HepG2 (cell line): ENCODE data around the gene TMEM87B. TPM values are rescaled to one million over a fixed set of nuclear protein-coding genes. Genes with fewer than 3 reads are reported as not detected.

Experiments used
- AKNA ChIP-seq: sonication (generic); formaldehyde crosslinking; IDR thresholded peaks from 2 replicates; pipeline ENCODE4 v1.4.0; 2020; ENCODE audit warnings: missing genetic modification reagents, borderline replicate concordance
- ARNT2 ChIP-seq: sonication (generic); formaldehyde crosslinking; IDR thresholded peaks from 2 replicates; pipeline ENCODE4 v1.8.0; 2022; ENCODE audit warnings: mild to moderate bottlenecking, low read depth, missing genetic modification reagents, moderate library complexity
- ATF7 ChIP-seq, 2 experiments: fragments of 450-650 bp in 1 of 2; sonication (generic) in 1 of 2; formaldehyde crosslinking in 1 of 2; IDR thresholded peaks; 2 replicates each; pipeline versions ENCODE4 v1.4.0 to v1.6.1; 2016 to 2020; ENCODE audit warnings: antibody characterized with exemption in 1 of 2, mild to moderate bottlenecking in 1 of 2, missing genetic modification reagents in 1 of 2
- FOXM1 ChIP-seq: sonication (generic); formaldehyde crosslinking; IDR thresholded peaks from 2 replicates; pipeline ENCODE4 v1.5.0; 2020; ENCODE audit warnings: missing genetic modification reagents
- HBP1 ChIP-seq: IDR thresholded peaks from 2 replicates; pipeline ENCODE4 v1.6.1; 2016; ENCODE audit warnings: low read depth, control low read depth
- MATR3 ChIP-seq: sonication (generic); formaldehyde crosslinking; IDR thresholded peaks from 2 replicates; pipeline ENCODE4 v1.4.0; 2020; ENCODE audit warnings: missing genetic modification reagents
- NCOA2 ChIP-seq: sonication (generic); formaldehyde crosslinking; IDR thresholded peaks from 2 replicates; pipeline ENCODE4 v1.8.0; 2022; ENCODE audit warnings: inconsistent platforms
- PBX2 ChIP-seq: IDR thresholded peaks from 2 replicates; pipeline ENCODE4 v1.6.1; 2016; ENCODE audit warnings: control low read depth
- TAF1 ChIP-seq: sonication (generic); formaldehyde crosslinking; IDR thresholded peaks from 2 replicates; pipeline ENCODE4 v1.4.0; 2020; ENCODE audit warnings: missing genetic modification reagents
- TSC22D2 ChIP-seq: sonication (generic); formaldehyde crosslinking; IDR thresholded peaks from 2 replicates; pipeline ENCODE4 v1.5.1; 2020; ENCODE audit warnings: missing genetic modification reagents, mild to moderate bottlenecking, borderline replicate concordance
- YY1 ChIP-seq: IDR thresholded peaks from 2 replicates; pipeline ENCODE4 v1.6.1; 2011; ENCODE audit warnings: low read length, low read depth, moderate library complexity, mild to moderate bottlenecking; ENCODE audit not compliant: insufficient read depth, insufficient replicate concordance
- ZNF121 ChIP-seq: sonication (generic); formaldehyde crosslinking; IDR thresholded peaks from 2 replicates; pipeline ENCODE4 v1.5.0; 2020; ENCODE audit warnings: mild to moderate bottlenecking, missing genetic modification reagents
- ZNF225 ChIP-seq: sonication (generic); formaldehyde crosslinking; IDR thresholded peaks from 2 replicates; pipeline ENCODE4 v1.4.0; 2020; ENCODE audit warnings: mild to moderate bottlenecking, missing genetic modification reagents
- ZNF451 ChIP-seq: sonication (generic); formaldehyde crosslinking; IDR thresholded peaks from 2 replicates; pipeline ENCODE4 v1.5.0; 2020; ENCODE audit warnings: mild to moderate bottlenecking, missing genetic modification reagents
- ZZZ3 ChIP-seq: sonication (generic); formaldehyde crosslinking; IDR thresholded peaks from 2 replicates; pipeline ENCODE4 v1.4.0; 2020; ENCODE audit warnings: missing genetic modification reagents, mild to moderate bottlenecking, borderline replicate concordance
- polyA plus RNA-seq, 8 experiments: library from polyadenylated mRNA; depleted of rRNA in 3 of 8; stranded (reverse) in 7 of 8; unstranded in 1 of 8; fragments of >200 nt; fragmentation: Illumina TruSeq in 4 of 8; extraction: Trizol in 4 of 8; gene quantifications; 2 replicates each; pipeline versions ENCODE4 v1.2.1 to v1.2.3, GENCODE V29; 2011 to 2016; ENCODE audit warnings: low read depth in 4 of 8, missing spikeins in 1 of 8, mixed read lengths in 1 of 8; ENCODE audit not compliant: insufficient read depth in 1 of 8
- total RNA-seq, 5 experiments: library from RNA; depleted of rRNA; stranded (reverse); fragments of >200 nt; fragmentation: Illumina TruSeq; extraction: Trizol; gene quantifications; 2 replicates each; pipeline ENCODE4 v1.2.3, GENCODE V29; 2016; ENCODE audit warnings: low read depth in 1 of 5
- TF ChIP-seq, protein P1 (sequence below): sonication (generic); formaldehyde crosslinking; IDR thresholded peaks from 2 replicates; pipeline ENCODE4 v1.5.0; 2020; ENCODE audit warnings: missing genetic modification reagents
- TF ChIP-seq, protein P2 (sequence below): sonication (generic); formaldehyde crosslinking; conservative IDR thresholded peaks from 2 replicates; pipeline ENCODE4 v1.8.0; 2022; ENCODE audit warnings: low read depth, missing genetic modification reagents

Gene TMEM87B
- total and polyA plus RNA-seq, 2 of the 13 experiments (the other 11 are each of a cell fraction or from before 2014, with no cell fraction given): 15.1 to 16.2 TPM

DNA sequence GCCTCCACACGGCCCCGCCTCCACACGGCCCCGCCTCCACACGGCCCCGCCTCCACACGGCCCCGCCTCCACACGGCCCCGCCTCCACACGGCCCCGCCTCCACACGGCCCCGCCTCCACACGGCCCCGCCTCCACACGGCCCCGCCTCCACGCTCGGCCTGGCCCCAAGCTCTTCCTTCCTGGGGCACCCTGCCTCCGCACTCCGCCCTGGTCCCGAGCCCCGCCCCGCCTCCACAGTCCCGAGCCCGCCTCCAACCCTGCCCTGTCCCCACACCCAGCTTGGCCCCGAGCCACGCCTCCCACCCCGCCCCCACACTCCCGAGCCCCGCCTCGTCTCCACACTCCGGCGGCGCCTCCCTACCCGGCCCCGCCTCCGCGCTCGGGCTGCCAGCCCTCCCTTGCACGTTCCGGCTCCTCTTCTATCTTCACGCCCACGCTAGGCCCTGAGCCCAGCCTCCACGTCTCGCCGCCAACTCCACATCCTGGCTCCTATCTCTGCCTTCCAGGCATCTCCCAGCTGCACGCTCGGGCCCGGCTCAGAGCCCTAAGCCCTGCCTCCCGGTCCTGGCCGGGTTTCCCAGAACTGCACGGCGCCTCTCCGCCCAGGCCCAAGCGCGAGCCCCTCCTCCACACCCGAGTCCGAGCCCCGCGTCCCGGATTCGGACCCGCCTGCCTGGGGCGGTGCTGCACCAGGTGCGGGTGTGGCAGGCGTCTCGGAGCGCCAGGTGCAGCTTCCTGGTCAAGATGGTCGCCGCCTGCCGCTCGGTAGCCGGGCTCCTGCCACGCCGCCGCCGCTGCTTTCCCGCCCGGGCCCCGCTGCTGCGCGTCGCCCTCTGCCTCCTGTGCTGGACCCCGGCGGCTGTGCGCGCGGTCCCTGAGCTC lies at the start of gene TMEM87B (continued):
- TF ChIP-seq, protein P1, sequence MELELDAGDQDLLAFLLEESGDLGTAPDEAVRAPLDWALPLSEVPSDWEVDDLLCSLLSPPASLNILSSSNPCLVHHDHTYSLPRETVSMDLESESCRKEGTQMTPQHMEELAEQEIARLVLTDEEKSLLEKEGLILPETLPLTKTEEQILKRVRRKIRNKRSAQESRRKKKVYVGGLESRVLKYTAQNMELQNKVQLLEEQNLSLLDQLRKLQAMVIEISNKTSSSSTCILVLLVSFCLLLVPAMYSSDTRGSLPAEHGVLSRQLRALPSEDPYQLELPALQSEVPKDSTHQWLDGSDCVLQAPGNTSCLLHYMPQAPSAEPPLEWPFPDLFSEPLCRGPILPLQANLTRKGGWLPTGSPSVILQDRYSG: no peak
- TF ChIP-seq MATR3 (CRISPR knock-in tag) (no peak), FOXM1 (CRISPR knock-in tag) (peak; percentile 51; the same call in 1 of the 2 replicates), HBP1 (CRISPR knock-in tag) (no peak; the same call in 1 of the 2 replicates), TAF1 (CRISPR knock-in tag) (peak; percentile 81), NCOA2 (peak; percentile 45; the same call in 1 of the 2 replicates), ATF7 (IDR thresholded peaks at IDR 0.05) (no peak), ATF7 (CRISPR knock-in tag; IDR thresholded peaks at IDR 0.05) (peak; percentile 56; the same call in 1 of the 2 replicates), ZNF225 (peak; percentile 92), ARNT2 (peak; percentile 82; the same call in 1 of the 2 replicates), TSC22D2 (CRISPR knock-in tag) (no peak), ZNF121 (CRISPR knock-in tag) (peak; percentile 18; the same call in 1 of the 2 replicates), YY1 (peak; percentile 88), AKNA (CRISPR knock-in tag) (0 out of 2 replicates have a peak, but pooled peaks have one; percentile 86), PBX2 (CRISPR knock-in tag) (0 out of 2 replicates have a peak, but pooled peaks have one; percentile 15), ZZZ3 (CRISPR knock-in tag) (0 out of 2 replicates have a peak, but pooled peaks have one; percentile 70), ZNF451 (peak; percentile 67; the same call in 1 of the 2 replicates)
- TF ChIP-seq, protein P2, sequence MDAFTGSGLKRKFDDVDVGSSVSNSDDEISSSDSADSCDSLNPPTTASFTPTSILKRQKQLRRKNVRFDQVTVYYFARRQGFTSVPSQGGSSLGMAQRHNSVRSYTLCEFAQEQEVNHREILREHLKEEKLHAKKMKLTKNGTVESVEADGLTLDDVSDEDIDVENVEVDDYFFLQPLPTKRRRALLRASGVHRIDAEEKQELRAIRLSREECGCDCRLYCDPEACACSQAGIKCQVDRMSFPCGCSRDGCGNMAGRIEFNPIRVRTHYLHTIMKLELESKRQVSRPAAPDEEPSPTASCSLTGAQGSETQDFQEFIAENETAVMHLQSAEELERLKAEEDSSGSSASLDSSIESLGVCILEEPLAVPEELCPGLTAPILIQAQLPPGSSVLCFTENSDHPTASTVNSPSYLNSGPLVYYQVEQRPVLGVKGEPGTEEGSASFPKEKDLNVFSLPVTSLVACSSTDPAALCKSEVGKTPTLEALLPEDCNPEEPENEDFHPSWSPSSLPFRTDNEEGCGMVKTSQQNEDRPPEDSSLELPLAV (CRISPR knock-in tag): 0 out of 2 replicates have a peak, but pooled peaks have one; percentile 33
